Neural cell (in vitro differentiated cells): Measurements from ENCODE around the gene MOSMO. TPM values are rescaled to one million over a fixed set of nuclear protein-coding genes. Genes with fewer than 3 reads are reported as not detected.

Experiments
- H2AFZ ChIP-seq: fragments of 200-600, 300-800 bp; sonication (generic), shearing (Covaris generic); 2 replicates; pipeline ENCODE4 v1.6.0; 2014; ENCODE audit warnings: low read depth, mild to moderate bottlenecking, antibody characterized with exemption, low read length, moderate library complexity
- H3F3A ChIP-seq: fragments of 200-600 bp; shearing (Covaris generic); 2 replicates; pipeline ENCODE4 v1.6.1; 2016; ENCODE audit warnings: mild to moderate bottlenecking, moderate library complexity, mixed read lengths, antibody characterized with exemption, low read length; ENCODE audit not compliant: insufficient read depth, poor library complexity, severe bottlenecking
- H3K27ac ChIP-seq: fragments of 200-600, 300-800 bp; sonication (generic), shearing (Covaris generic); 2 replicates; pipeline ENCODE4 v1.5.1; 2014; ENCODE audit warnings: mild to moderate bottlenecking, low read length, moderate library complexity
- H3K27me3 ChIP-seq: fragments of 300-800, 200-600 bp; sonication (generic), shearing (Covaris generic); 2 replicates; pipeline ENCODE4 v1.6.0; 2014; ENCODE audit warnings: mild to moderate bottlenecking, low read depth, low read length, moderate library complexity; ENCODE audit not compliant: insufficient read depth
- H3K36me3 ChIP-seq: fragments of 300-800, 200-600 bp; sonication (generic), shearing (Covaris generic); 2 replicates; pipeline ENCODE4 v1.5.1; 2014; ENCODE audit warnings: mild to moderate bottlenecking, antibody characterized with exemption, low read length, moderate library complexity; ENCODE audit not compliant: insufficient read depth
- H3K4me2 ChIP-seq: fragments of 300-800, 200-600 bp; sonication (generic), shearing (Covaris generic); 2 replicates; pipeline ENCODE4 v1.6.0; 2014; ENCODE audit warnings: mild to moderate bottlenecking, low read length
- H3K4me3 ChIP-seq: fragments of 300-800, 200-600 bp; sonication (generic), shearing (Covaris generic); 2 replicates; pipeline ENCODE4 v1.5.1; 2014; ENCODE audit warnings: mild to moderate bottlenecking, low read length, moderate library complexity
- H3K79me2 ChIP-seq: fragments of 200-600 bp; shearing (Covaris generic); replicated peaks from 2 replicates; pipeline ENCODE4 v1.6.0; 2014; ENCODE audit warnings: mild to moderate bottlenecking, low read length, moderate library complexity; ENCODE audit not compliant: insufficient read depth
- H3K9ac ChIP-seq: fragments of 300-800, 200-600 bp; sonication (generic), shearing (Covaris generic); 2 replicates; pipeline ENCODE4 v1.6.1; 2016; ENCODE audit warnings: mild to moderate bottlenecking, low read length, mixed read lengths
- H3K9me2 ChIP-seq: fragments of 200-600 bp; shearing (Covaris generic); 2 replicates; pipeline ENCODE4 v1.6.1; 2016; ENCODE audit warnings: mild to moderate bottlenecking, low read length, mixed read lengths; ENCODE audit not compliant: insufficient read depth
- H3K9me3 ChIP-seq: fragments of 200-600, 300-800 bp; sonication (generic), shearing (Covaris generic); 2 replicates; pipeline ENCODE4 v1.6.1; 2016; ENCODE audit warnings: mild to moderate bottlenecking, mixed run types, low read length, moderate library complexity, mixed read lengths
- H4K20me1 ChIP-seq: fragments of 200-600 bp; shearing (Covaris generic); 2 replicates; pipeline ENCODE4 v1.6.1; 2016; ENCODE audit warnings: mild to moderate bottlenecking, mixed run types; ENCODE audit not compliant: insufficient read depth
- EP300 ChIP-seq: fragments of 450-650 bp; conservative IDR thresholded peaks from 2 replicates; pipeline ENCODE4 v1.6.1; 2014; ENCODE audit warnings: antibody characterized with exemption, mild to moderate bottlenecking, moderate library complexity; ENCODE audit not compliant: poor library complexity, severe bottlenecking
- EZH2 ChIP-seq: fragments of 200-600, 300-800 bp; shearing (Covaris generic), sonication (generic); IDR thresholded peaks from 2 replicates; pipeline ENCODE4 v1.6.1; 2014; ENCODE audit warnings: antibody characterized with exemption, low read length, borderline replicate concordance, mild to moderate bottlenecking; ENCODE audit not compliant: insufficient read depth, poor library complexity, severe bottlenecking
- MXI1 ChIP-seq: fragments of 450-650 bp; conservative IDR thresholded peaks from 2 replicates; pipeline ENCODE4 v1.6.1; 2014; ENCODE audit warnings: antibody characterized with exemption, mild to moderate bottlenecking; ENCODE audit not compliant: poor library complexity, severe bottlenecking
- POLR2AphosphoS5 ChIP-seq: IDR thresholded peaks from 2 replicates; pipeline ENCODE4 v1.6.1; 2012
- RAD21 ChIP-seq: fragments of 450-650 bp; conservative IDR thresholded peaks from 2 replicates; pipeline ENCODE4 v1.6.1; 2014; ENCODE audit warnings: antibody characterized with exemption, mild to moderate bottlenecking, moderate library complexity
- SMC3 ChIP-seq: fragments of 450-650 bp; conservative IDR thresholded peaks from 2 replicates; pipeline ENCODE4 v1.6.1; 2014; ENCODE audit warnings: antibody characterized with exemption, mild to moderate bottlenecking, moderate library complexity; ENCODE audit not compliant: poor library complexity
- TAF1 ChIP-seq: IDR thresholded peaks from 2 replicates; pipeline ENCODE4 v1.6.1; 2012; ENCODE audit warnings: low read depth
- polyA plus RNA-seq: library from polyadenylated mRNA; depleted of rRNA; stranded (reverse); fragments of >200 nt; gene quantifications from 2 replicates; pipeline ENCODE4 v1.2.3, GENCODE V29; 2014
- TF ChIP-seq, protein P1 (sequence below): IDR thresholded peaks from 2 replicates; pipeline ENCODE4 v1.6.1; 2012; ENCODE audit warnings: borderline replicate concordance
- TF ChIP-seq, protein P2 (sequence below): fragments of 450-650 bp; IDR thresholded peaks from 2 replicates; pipeline ENCODE4 v1.5.1; 2014; ENCODE audit warnings: antibody characterized with exemption, mild to moderate bottlenecking, moderate library complexity; ENCODE audit not compliant: poor library complexity, severe bottlenecking

MOSMO gene
- polyA plus RNA-seq, 1 donor from 2014 or later = 56.3 TPM

DNA sequence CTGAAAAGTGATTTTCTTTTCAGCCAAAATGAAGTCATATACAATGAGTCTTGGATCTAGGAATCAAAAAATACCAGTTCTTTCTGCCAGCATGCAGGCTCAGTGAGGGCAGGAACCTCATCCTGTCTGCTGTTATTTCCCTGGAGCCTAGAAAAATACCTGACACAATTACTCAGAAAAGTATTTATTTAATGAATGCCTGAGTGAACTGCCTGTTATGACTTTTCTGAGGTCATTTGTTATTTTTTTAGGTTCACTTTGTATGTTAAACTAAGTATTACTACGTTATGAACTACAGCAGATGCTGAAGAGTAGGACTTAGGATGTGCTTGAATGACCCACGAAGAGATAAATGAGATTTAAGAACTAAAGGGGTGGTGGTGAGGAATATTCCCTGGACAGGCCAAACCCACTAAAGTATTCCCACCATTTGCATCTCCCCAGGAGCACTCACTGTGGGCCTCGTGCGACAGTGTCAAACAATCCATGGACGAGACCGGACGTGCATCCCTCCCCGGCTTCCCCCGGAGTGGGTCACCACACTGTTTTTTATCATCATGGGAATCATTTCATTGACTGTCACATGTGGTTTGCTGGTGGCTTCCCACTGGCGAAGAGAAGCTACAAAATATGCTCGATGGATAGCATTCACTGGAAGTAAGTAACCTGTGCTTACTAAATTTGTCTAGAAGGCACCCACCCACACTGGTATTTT lies 67.3 kb downstream of the MOSMO start:
- Histone ChIP-seq H3K27me3 (no peaks in the 10 kb centered on the region), H3K27ac (no peak overlapping the region), H3K9ac (no peak overlapping the region), H3K79me2 (no peaks in the 10 kb centered on the region), H2AFZ (no peak overlapping the region), H3K4me3 (no peak overlapping the region), H3F3A (no peaks in the 10 kb centered on the region), H4K20me1 (no peaks in the 10 kb centered on the region), H3K4me2 (no peak overlapping the region), H3K9me3 (no peaks in the 10 kb centered on the region), H3K36me3 (no peaks in the 10 kb centered on the region), H3K9me2 (no peaks in the 10 kb centered on the region)
- no peak for TF ChIP-seq RAD21
- TF ChIP-seq MXI1 = no peak
- no peak for TF ChIP-seq EZH2

DNA sequence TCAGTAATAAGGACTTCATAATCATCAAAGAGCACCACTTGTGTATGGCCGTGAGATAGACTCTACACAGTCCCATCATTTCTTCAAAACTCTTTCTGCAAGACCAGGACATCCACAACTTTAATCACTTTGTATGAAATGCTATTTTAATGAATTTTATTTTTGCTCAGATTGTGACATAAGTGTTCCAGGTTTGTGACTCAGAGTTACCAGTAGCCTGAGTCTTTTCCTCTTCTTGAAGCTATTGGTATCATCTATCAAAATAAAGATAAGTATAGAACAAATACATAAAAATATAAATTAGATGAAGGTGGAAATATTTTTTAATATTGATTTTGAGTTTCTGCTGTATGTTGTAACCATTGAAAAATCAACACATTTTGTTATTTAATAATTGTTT lies 67.9 kb downstream of the MOSMO start:
- Histone ChIP-seq H4K20me1 (no peaks in the 10 kb centered on the region), H3K4me2 (no peak overlapping the region), H3K9ac (no peak overlapping the region), H3K79me2 (no peaks in the 10 kb centered on the region), H3F3A (no peaks in the 10 kb centered on the region), H3K9me2 (no peaks in the 10 kb centered on the region), H3K27ac (no peak overlapping the region), H3K9me3 (no peaks in the 10 kb centered on the region), H3K36me3 (no peaks in the 10 kb centered on the region), H3K27me3 (no peaks in the 10 kb centered on the region), H2AFZ (no peak overlapping the region), H3K4me3 (no peak overlapping the region)
- TF ChIP-seq, protein P1, sequence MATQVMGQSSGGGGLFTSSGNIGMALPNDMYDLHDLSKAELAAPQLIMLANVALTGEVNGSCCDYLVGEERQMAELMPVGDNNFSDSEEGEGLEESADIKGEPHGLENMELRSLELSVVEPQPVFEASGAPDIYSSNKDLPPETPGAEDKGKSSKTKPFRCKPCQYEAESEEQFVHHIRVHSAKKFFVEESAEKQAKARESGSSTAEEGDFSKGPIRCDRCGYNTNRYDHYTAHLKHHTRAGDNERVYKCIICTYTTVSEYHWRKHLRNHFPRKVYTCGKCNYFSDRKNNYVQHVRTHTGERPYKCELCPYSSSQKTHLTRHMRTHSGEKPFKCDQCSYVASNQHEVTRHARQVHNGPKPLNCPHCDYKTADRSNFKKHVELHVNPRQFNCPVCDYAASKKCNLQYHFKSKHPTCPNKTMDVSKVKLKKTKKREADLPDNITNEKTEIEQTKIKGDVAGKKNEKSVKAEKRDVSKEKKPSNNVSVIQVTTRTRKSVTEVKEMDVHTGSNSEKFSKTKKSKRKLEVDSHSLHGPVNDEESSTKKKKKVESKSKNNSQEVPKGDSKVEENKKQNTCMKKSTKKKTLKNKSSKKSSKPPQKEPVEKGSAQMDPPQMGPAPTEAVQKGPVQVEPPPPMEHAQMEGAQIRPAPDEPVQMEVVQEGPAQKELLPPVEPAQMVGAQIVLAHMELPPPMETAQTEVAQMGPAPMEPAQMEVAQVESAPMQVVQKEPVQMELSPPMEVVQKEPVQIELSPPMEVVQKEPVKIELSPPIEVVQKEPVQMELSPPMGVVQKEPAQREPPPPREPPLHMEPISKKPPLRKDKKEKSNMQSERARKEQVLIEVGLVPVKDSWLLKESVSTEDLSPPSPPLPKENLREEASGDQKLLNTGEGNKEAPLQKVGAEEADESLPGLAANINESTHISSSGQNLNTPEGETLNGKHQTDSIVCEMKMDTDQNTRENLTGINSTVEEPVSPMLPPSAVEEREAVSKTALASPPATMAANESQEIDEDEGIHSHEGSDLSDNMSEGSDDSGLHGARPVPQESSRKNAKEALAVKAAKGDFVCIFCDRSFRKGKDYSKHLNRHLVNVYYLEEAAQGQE = no peak
- TF ChIP-seq EP300 = no peak
- no peak for TF ChIP-seq SMC3
- TF ChIP-seq RAD21 = no peak
- no peak for TF ChIP-seq EZH2
- TF ChIP-seq TAF1 = no peak
- TF ChIP-seq POLR2AphosphoS5 = no peak

- TF ChIP-seq POLR2AphosphoS5 (no peak), SMC3 (peak; percentile 74), RAD21 (peak; percentile 74), EP300 (no peak), EZH2 (no peak), TAF1 (no peak), MXI1 (no peak)
- TF ChIP-seq, protein P1 = no peak
- TF ChIP-seq, protein P2, sequence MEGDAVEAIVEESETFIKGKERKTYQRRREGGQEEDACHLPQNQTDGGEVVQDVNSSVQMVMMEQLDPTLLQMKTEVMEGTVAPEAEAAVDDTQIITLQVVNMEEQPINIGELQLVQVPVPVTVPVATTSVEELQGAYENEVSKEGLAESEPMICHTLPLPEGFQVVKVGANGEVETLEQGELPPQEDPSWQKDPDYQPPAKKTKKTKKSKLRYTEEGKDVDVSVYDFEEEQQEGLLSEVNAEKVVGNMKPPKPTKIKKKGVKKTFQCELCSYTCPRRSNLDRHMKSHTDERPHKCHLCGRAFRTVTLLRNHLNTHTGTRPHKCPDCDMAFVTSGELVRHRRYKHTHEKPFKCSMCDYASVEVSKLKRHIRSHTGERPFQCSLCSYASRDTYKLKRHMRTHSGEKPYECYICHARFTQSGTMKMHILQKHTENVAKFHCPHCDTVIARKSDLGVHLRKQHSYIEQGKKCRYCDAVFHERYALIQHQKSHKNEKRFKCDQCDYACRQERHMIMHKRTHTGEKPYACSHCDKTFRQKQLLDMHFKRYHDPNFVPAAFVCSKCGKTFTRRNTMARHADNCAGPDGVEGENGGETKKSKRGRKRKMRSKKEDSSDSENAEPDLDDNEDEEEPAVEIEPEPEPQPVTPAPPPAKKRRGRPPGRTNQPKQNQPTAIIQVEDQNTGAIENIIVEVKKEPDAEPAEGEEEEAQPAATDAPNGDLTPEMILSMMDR = peak; percentile 74
- Histone ChIP-seq H3K4me3 (no peak overlapping the region), H3K79me2 (no peaks in the 10 kb centered on the region), H3K4me2 (no peak overlapping the region), H3K9me2 (no peaks in the 10 kb centered on the region), H3K27me3 (no peaks in the 10 kb centered on the region), H3K9me3 (no peaks in the 10 kb centered on the region), H3F3A (no peaks in the 10 kb centered on the region), H3K36me3 (no peaks in the 10 kb centered on the region), H3K9ac (no peak overlapping the region), H2AFZ (no peak overlapping the region), H3K27ac (no peak overlapping the region), H4K20me1 (no peaks in the 10 kb centered on the region)
Measured at GRCh38 chr16:22077700-22078313, 69.9 kb downstream of the MOSMO start.
